GM12873 (cell line): ENCODE data around the gene PRR14L.

ENCODE experiments used
- TF ChIP-seq, protein P1 (sequence below): IDR thresholded peaks from 2 replicates; pipeline ENCODE4 v1.5.1; 2012; ENCODE audit warnings: low read depth, mild to moderate bottlenecking, moderate library complexity, low read length, control low read depth; ENCODE audit not compliant: insufficient read depth; ENCODE audit errors: missing control alignments

The PRR14L gene

DNA sequence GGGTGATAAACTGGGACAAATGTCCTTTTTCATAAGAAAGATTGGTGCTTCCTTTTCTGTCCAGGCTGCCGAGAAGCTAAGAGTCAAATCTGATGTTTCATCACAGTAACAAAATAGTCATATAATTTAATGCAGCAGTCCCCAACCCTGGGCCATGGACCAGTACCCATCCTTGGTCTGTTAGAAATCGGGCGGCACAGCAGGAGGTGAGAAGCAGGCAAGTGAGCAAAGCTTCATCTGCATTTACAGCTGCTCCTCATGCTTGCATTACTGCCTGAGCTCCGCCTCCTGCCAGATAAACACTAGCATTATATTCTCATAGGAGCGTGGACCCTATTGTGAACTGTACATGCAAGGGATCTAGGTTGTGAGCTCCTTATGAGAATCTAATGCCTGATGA is 26.2 kb downstream of the PRR14L start:
- TF ChIP-seq, protein P1, sequence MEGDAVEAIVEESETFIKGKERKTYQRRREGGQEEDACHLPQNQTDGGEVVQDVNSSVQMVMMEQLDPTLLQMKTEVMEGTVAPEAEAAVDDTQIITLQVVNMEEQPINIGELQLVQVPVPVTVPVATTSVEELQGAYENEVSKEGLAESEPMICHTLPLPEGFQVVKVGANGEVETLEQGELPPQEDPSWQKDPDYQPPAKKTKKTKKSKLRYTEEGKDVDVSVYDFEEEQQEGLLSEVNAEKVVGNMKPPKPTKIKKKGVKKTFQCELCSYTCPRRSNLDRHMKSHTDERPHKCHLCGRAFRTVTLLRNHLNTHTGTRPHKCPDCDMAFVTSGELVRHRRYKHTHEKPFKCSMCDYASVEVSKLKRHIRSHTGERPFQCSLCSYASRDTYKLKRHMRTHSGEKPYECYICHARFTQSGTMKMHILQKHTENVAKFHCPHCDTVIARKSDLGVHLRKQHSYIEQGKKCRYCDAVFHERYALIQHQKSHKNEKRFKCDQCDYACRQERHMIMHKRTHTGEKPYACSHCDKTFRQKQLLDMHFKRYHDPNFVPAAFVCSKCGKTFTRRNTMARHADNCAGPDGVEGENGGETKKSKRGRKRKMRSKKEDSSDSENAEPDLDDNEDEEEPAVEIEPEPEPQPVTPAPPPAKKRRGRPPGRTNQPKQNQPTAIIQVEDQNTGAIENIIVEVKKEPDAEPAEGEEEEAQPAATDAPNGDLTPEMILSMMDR = no peak

DNA sequence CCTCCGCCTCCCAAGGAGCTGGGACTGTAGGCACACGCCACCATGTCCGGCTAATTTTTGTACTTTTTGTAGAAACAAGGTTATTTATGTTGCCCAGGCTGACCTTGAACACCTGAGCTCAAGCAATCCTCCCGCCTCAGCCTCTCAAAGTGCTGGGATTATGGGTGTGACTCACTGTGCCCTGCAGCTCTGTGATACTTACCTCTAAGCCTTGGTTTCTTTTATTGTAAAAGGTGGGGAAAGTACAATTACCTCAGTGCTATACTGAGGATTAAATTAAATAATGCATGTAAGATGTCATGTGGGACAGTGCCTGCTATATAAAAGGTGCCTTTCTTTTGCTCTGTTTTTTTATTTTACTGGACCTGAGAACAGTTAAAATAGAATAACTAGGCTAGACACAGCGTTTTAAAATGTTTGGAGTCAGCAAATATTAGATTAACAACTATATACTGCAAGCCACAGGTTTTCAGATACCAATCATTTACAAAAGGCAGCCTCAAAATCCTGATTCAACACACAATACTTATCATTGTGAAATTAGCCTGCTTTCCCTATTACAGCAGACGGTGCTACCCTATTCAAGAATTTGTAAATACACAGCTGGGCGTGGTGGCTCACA is 30.0 kb downstream of the PRR14L start:
- TF ChIP-seq, protein P1 = no peak

DNA sequence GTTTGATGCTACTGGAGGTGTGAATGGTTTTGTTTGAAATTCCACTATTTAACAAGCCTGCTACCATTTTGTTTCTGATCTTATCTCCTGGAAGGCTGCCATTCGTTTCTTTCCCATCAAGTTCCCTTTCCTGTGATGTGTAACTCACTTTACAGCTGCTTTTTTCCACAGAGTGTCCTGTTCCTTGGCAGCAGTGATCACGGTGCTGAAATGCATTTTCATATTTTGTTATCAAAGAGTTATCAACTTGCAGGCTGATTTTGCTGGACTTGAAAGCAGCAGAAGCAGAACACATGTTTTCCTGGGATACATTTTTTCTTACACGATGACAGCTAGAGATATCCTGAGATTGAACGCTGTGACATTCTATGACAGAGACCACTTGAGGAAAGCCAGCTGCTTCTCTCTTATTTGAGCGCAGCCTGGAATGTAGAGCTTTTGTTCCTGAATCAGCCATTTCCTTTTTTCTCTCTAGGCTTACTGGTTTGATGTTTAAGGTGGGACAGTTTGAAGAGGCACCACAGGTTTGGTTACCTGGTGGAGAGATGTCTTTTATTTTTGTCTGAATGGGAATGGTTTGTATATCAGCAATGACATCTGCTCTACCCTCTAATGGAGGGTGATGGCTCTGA is 34.7 kb downstream of the PRR14L start:
- TF ChIP-seq, protein P1 = no peak

DNA sequence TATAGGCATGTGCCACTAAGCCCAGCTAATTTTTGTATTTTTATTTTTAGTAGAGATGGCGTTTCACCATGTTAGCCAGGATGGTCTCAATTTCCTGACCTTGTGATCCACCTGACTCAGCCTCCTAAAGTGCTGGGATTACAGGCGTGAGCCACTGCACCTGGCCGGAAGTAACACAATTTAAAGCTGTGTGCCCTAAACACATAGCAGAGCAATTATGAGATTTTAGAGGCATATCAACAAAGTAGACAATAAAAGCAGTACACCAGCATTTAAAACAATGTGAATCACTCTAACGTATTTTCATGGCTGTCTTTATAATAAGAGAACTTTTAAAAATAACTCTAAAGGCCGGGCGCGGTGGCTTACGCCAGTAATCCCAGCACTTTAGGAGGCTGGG is 42.4 kb downstream of the PRR14L start:
- TF ChIP-seq, protein P1 = no peak

DNA sequence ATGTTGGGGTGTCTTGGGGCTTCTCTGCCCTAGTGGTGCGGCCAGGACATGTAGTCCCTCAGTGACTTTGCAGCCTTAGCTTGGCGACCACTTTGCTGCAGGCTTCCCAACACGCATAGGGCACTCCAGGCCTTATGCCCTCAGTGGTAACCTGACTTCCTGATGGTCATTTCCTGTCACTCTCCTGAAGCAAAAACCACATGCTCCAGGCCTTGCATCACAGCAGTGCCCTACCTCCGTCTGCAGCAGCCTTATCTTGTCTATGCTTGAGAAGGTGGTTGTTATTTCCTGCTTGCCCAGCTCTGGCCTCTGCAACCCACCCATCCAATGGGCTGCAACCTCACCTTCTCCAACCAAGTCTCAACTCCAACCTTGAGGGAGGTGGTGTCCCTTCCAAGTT is 54.5 kb downstream of the PRR14L start:
- TF ChIP-seq, protein P1 = no peak

DNA sequence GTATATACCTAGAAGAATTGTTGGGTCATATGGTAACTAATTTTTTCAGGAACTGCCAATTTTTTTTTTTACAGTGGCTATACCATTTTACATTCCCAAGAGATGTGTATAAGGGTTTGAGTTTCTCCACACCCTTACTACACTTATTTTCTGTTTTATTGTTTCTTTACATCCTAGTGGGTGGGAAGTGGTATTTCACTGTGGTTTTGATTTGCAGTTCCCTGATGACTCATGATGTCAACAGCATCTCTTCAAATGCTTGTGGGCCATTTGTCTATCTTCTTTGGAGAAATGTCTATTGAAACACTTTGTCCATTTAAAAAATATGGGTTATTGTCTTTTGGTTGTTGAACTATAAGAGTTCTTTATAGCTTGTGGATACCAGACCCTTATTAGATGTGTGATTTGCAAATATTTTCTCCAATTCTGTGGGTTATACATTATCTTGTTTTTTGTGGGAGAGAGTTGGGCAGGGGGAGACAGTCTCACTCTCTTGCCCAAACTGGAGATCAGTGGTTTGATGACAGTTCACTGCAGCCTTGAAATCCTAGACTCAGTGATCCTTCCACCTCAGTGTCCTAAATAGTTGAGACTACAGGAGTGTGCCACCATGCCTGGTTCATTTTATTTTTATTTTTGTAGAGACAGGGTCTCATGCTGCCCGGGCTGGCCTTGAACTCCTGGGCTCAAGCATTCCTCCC is 57.6 kb downstream of the PRR14L start:
- TF ChIP-seq, protein P1 = no peak

DNA sequence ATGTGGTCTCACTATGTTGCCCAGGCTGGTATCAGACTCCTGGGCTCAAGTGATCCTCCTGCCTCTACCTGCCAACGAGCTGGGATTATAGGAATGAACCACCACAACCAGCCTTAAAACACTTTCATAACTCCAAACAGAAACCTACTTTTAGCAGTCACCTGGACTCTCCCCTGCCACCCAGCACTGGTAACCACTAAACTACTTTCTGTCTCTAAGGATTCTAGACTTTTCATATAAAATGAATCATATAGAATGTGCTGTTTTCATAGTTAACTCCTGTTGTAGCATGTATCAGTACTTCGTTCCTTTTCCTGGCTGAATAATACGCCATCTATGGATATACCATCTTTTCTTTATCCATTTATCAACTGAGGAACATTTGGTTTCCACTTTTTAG is 58.5 kb downstream of the PRR14L start:
- TF ChIP-seq, protein P1 = no peak
